Astrocyte of the spinal cord (primary cell): ENCODE measurements around the gene ZSWIM4.
A peak's percentile ranks its signal among the peaks of the same experiment; 100 is the strongest.
"Not testable (repeated sequence)": the region's sequence is repeated elsewhere in the genome, so short reads cannot be mapped to it uniquely, and the experiment has no call there.

Experiments
- DNase-seq: peaks from one replicate; pipeline ENCODE4 v3.0.0; 2011; ENCODE audit warnings: low read depth, low spot score
- H3K4me3 ChIP-seq: 2 replicates; pipeline ENCODE4 v1.5.1; 2011; ENCODE audit warnings: low read depth, mild to moderate bottlenecking, low read length, moderate library complexity
- in situ Hi-C: cut with HindIII; loops from 2 replicates; pipeline ENCODE4 v1.10.0; 2017; ENCODE audit warnings: low sequenced_read_pairs
- TF ChIP-seq, protein P1 (sequence below): IDR thresholded peaks from 2 replicates; pipeline ENCODE4 v1.5.1; 2012; ENCODE audit warnings: low read depth, mild to moderate bottlenecking, low read length, inconsistent platforms

ZSWIM4 gene

DNA sequence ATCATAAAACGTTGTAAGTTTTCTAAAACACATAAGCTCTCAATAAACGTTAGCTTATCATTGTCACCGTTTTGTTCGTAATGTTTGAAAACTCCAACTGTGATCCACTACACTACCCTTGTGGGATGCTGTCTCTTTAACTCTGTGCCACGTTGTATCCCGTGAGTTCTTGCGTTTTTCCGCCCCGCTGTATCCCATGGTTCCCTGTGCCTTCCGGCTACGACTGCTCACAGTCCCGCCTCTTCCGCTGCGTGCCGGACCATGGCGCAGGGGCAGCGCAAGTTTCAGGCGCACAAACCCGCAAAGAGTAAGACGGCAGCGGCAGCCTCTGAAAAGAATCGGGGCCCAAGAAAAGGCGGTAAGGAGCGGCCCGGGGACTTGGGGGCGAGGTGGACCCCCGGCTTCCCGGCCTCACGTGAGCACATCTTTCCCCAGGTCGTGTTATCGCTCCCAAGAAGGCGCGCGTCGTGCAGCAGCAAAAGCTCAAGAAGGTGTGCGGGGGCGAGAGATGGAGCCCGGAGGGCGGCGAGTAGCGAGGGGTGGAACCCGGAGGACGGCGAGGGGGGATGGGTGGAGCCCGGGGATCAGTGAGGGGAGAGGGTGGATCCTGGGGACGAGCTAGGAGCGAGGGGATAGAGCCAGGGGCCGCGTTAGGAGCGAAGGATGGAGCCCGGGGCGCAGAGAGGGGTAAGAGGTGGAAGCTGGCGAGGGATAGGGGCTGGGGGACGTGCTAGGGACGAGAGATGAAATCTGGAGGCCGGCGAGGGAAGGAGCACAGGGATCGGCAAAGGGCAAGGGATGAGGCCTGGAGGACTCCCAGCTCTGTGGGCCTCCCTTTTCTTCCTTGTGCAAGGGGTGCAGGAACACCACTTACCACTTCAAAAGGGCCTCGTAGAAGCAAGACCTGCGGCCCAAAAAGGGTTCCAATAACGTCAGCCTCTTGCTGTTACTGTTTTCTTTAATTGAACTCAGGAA lies 20.7 kb upstream of the ZSWIM4 start, which contains the start of gene C19orf53:
TSS of gene C19orf53 (plus strand) at position 240 of the 975 bp plus-strand sequence. CDS start at position 262, 22 bp downstream.
- in situ Hi-C loops = no loop called here
- peak; percentile 91 for DNase-seq
- TF ChIP-seq, protein P1, sequence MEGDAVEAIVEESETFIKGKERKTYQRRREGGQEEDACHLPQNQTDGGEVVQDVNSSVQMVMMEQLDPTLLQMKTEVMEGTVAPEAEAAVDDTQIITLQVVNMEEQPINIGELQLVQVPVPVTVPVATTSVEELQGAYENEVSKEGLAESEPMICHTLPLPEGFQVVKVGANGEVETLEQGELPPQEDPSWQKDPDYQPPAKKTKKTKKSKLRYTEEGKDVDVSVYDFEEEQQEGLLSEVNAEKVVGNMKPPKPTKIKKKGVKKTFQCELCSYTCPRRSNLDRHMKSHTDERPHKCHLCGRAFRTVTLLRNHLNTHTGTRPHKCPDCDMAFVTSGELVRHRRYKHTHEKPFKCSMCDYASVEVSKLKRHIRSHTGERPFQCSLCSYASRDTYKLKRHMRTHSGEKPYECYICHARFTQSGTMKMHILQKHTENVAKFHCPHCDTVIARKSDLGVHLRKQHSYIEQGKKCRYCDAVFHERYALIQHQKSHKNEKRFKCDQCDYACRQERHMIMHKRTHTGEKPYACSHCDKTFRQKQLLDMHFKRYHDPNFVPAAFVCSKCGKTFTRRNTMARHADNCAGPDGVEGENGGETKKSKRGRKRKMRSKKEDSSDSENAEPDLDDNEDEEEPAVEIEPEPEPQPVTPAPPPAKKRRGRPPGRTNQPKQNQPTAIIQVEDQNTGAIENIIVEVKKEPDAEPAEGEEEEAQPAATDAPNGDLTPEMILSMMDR = no peak
- H3K4me3 ChIP-seq = peak within 1 kb of the TSS; percentile 90

DNA sequence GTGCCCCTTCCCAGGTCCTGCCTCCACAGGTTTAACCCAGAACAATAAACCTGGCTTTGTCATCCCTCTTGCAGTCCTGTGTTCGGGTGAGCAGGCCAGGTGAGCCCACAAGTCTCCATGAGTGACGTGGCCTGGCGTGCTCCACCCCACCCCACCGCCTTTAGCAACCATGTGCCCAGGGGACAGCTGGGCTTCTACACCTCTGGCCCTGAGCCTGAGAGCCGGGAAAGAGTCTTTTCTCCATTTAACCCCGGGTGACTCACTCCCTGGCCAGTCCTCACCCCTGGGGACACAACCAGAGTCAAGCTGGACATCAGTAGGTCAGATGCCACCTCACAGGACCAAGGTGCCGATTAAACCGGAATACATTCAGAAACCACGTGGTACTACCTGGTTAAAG lies 16.8 kb upstream of the ZSWIM4 start:
- DNase-seq = no peak
- in situ Hi-C loops = no loop called here
- no peak overlapping the region for H3K4me3 ChIP-seq

GRCh38 chr19:13778847-13779246 lies 16.4 kb upstream of the ZSWIM4 start:
- in situ Hi-C loops = no loop called here
- no peak overlapping the region for H3K4me3 ChIP-seq
- DNase-seq = no peak
- TF ChIP-seq, protein P1 = no peak

More for the DNA sequence above, 16.8 kb upstream of the ZSWIM4 start:
- TF ChIP-seq, protein P1 = no peak

- in situ Hi-C loops, H3K4me3 ChIP-seq, DNase-seq: not testable (repeated sequence)
These were observed 15.4 kb upstream of the ZSWIM4 start for GRCh38 chr19:13779794-13780193.

- in situ Hi-C loops = no loop called here
- TF ChIP-seq, protein P1 = no peak
- H3K4me3 ChIP-seq = no peak overlapping the region
- DNase-seq = peak; percentile 85
These were observed 13.7 kb upstream of the ZSWIM4 start for GRCh38 chr19:13781547-13781946.

GRCh38 chr19:13782537-13782936 lies 12.7 kb upstream of the ZSWIM4 start:
- no peak overlapping the region for H3K4me3 ChIP-seq
- DNase-seq = peak; percentile 47
- TF ChIP-seq, protein P1 = no peak
- in situ Hi-C loops = no loop called here
